Endothelial cell of umbilical vein (primary cell): ENCODE measurements around the gene VPS37C. TPM values are rescaled to one million over a fixed set of nuclear protein-coding genes. Genes with fewer than 3 reads are reported as not detected.

Experiments used
- BruUV-seq: library from RNA; stranded (reverse); fragments of 400-500 nt; replicated peaks from 2 replicates; lab custom pipeline; 2021; lab: Mats Ljungman, UMichigan
- CTCF ChIA-PET: fragments of 300-600, 350-600 bp; sonication (Branson Sonifier 250); formaldehyde crosslinking; loops from one replicate; lab custom pipeline; 2021; ENCODE audit warnings: antibody characterized with exemption, inconsistent platforms; lab: Charles Lee
- POLR2A ChIA-PET: fragments of 300-600, 350-600 bp; sonication (Branson Sonifier 250); formaldehyde crosslinking; loops from one replicate; lab custom pipeline; 2021; ENCODE audit warnings: antibody characterized with exemption, inconsistent platforms; lab: Charles Lee
- DNase-seq: peaks from one replicate; pipeline ENCODE4 v3.0.0-alpha.2; 2011; ENCODE audit warnings: low read depth, low spot score
- FAIRE-seq: peaks from 2 replicates; lab custom pipeline; 2011; peaks lifted over from hg19 to GRCh38; lab: Jason Lieb, UNC
- H2AFZ ChIP-seq: 2 replicates; pipeline ENCODE4 v1.6.0; 2012; ENCODE audit warnings: low read depth, low read length, control low read depth, inconsistent platforms
- H3K27ac ChIP-seq: 2 replicates; pipeline ENCODE4 v1.5.1; 2011; ENCODE audit warnings: low read depth, mild to moderate bottlenecking, control low read depth, low read length, moderate library complexity; ENCODE audit not compliant: insufficient read depth
- H3K27me3 ChIP-seq, 2 experiments: 2 replicates each; pipeline versions ENCODE4 v1.6.0 to v1.6.1; 2011; ENCODE audit warnings: low read length in 2 of 2, mixed read lengths in 1 of 2; ENCODE audit not compliant: control insufficient read depth in 2 of 2, insufficient read depth in 2 of 2
- H3K36me3 ChIP-seq, 2 experiments: 2 replicates in 1 of 2; 3 replicates in 1 of 2; pipeline ENCODE4 v1.5.1; 2011; ENCODE audit warnings: low read length in 2 of 2, mild to moderate bottlenecking in 1 of 2, moderate library complexity in 1 of 2; ENCODE audit not compliant: control insufficient read depth in 2 of 2, insufficient read depth in 2 of 2; ENCODE audit errors: extremely low read depth in 1 of 2
- H3K4me1 ChIP-seq: 3 replicates; pipeline ENCODE4 v1.5.1; 2011; ENCODE audit warnings: mild to moderate bottlenecking, low read length; ENCODE audit not compliant: control insufficient read depth, insufficient read depth; ENCODE audit errors: extremely low read depth
- H3K4me2 ChIP-seq: 2 replicates; pipeline ENCODE4 v1.6.1; 2011; ENCODE audit warnings: low read length, control low read depth, mixed read lengths; ENCODE audit not compliant: insufficient read depth
- H3K4me3 ChIP-seq, 3 experiments: fragments of 200-600 bp in 1 of 3; sonication (generic), shearing (Covaris generic) in 1 of 3; replicated peaks in 1 of 3; 2 replicates each; pipeline ENCODE4 v1.5.1; 2011 to 2016; ENCODE audit warnings: control low read depth in 3 of 3, low read length in 3 of 3, mild to moderate bottlenecking in 2 of 3, inconsistent platforms in 1 of 3, low read depth in 1 of 3, moderate library complexity in 1 of 3; ENCODE audit not compliant: insufficient read depth in 1 of 3
- H3K79me2 ChIP-seq: 2 replicates; pipeline ENCODE4 v1.6.0; 2012; ENCODE audit warnings: low read length, inconsistent platforms; ENCODE audit not compliant: control insufficient read depth, insufficient read depth
- H3K9ac ChIP-seq: replicated peaks from 2 replicates; pipeline ENCODE3; 2011; ENCODE audit warnings: low read length, control low read depth; ENCODE audit not compliant: insufficient read depth; ENCODE audit errors: extremely low read depth
- H3K9me1 ChIP-seq: replicated peaks from 3 replicates; pipeline ENCODE4 v1.6.0; 2011; ENCODE audit warnings: mild to moderate bottlenecking, low read length; ENCODE audit not compliant: control insufficient read depth, insufficient read depth; ENCODE audit errors: extremely low read depth
- H3K9me3 ChIP-seq: replicated peaks from 2 replicates; pipeline ENCODE4 v1.5.1; 2012; ENCODE audit warnings: low read length, inconsistent platforms; ENCODE audit not compliant: control insufficient read depth, insufficient read depth
- H4K20me1 ChIP-seq: replicated peaks from 2 replicates; pipeline ENCODE3; 2011; ENCODE audit warnings: mild to moderate bottlenecking, low read length; ENCODE audit not compliant: control insufficient read depth, insufficient read depth; ENCODE audit errors: extremely low read depth
- CTCF ChIP-seq, 2 donors: IDR thresholded peaks; 1 replicate in 1 of 2; 2 replicates in 1 of 2; pipeline ENCODE4 v1.5.1; 2011; ENCODE audit warnings: low read length in 2 of 2, mild to moderate bottlenecking in 2 of 2, moderate library complexity in 2 of 2, control low read depth in 1 of 2, inconsistent platforms in 1 of 2, low read depth in 1 of 2; ENCODE audit not compliant: insufficient read depth in 1 of 2; ENCODE audit errors: extremely low read depth in 1 of 2
- EZH2 ChIP-seq: IDR thresholded peaks from 2 replicates; pipeline ENCODE4 v1.6.1; 2012; ENCODE audit warnings: borderline replicate concordance, low read depth, mild to moderate bottlenecking, moderate library complexity, low read length, inconsistent platforms; ENCODE audit not compliant: severe bottlenecking
- FOS ChIP-seq: IDR thresholded peaks from 2 replicates; pipeline ENCODE4 v1.6.1; 2011; ENCODE audit warnings: mild to moderate bottlenecking, low read length, moderate library complexity, borderline replicate concordance; ENCODE audit not compliant: insufficient read depth
- GATA2 ChIP-seq: IDR thresholded peaks from 2 replicates; pipeline ENCODE4 v1.7.0; 2011; ENCODE audit warnings: low read depth, mild to moderate bottlenecking, moderate library complexity, mixed read lengths, low read length; ENCODE audit not compliant: insufficient read length, insufficient read depth
- JUN ChIP-seq: IDR thresholded peaks from 2 replicates; pipeline ENCODE4 v1.6.1; 2011; ENCODE audit warnings: borderline replicate concordance, low read depth; ENCODE audit not compliant: insufficient read length, insufficient read depth
- MYC ChIP-seq: IDR thresholded peaks from one replicate; pipeline ENCODE4 v1.6.1; 2011; ENCODE audit warnings: mild to moderate bottlenecking, low read depth, low read length
- POLR2A ChIP-seq: IDR thresholded peaks from 2 replicates; pipeline ENCODE4 v1.6.1; 2012; ENCODE audit warnings: low read depth, mild to moderate bottlenecking, control low read depth, low read length
- POLR2AphosphoS5 ChIP-seq: IDR thresholded peaks from 2 replicates; pipeline ENCODE4 v1.6.1; 2012; ENCODE audit warnings: low read depth, mild to moderate bottlenecking, control low read depth, low read length, moderate library complexity; ENCODE audit not compliant: insufficient read depth
- dilution Hi-C: fragments of 300-500 bp; cut with MboI; formaldehyde crosslinking; loops from one replicate; pipeline ENCODE4 v1.15.0; 2019; ENCODE audit warnings: low sequenced_read_pairs; ENCODE audit not compliant: extremely low pct_ligation_motif_present
- intact Hi-C: fragments of 100-400 bp; cut with micrococcal nuclease; formaldehyde crosslinking; loops from one replicate; pipeline ENCODE4 v1.10.0; 2022
- polyA plus RNA-seq, 4 experiments: library from polyadenylated mRNA; depleted of rRNA in 3 of 4; stranded (reverse) in 3 of 4; unstranded in 1 of 4; fragments of >200 nt; gene quantifications; 2 replicates each; pipeline versions ENCODE4 v1.2.1 to v1.2.3, GENCODE V29; 2011 to 2012; ENCODE audit warnings: missing spikeins in 1 of 4
- total RNA-seq: library from RNA; stranded (reverse); gene quantifications from 2 replicates; pipeline ENCODE4 v1.2.3, GENCODE V29; 2021
- TF ChIP-seq, protein P1 (sequence below): IDR thresholded peaks from 2 replicates; pipeline ENCODE4 v1.6.1; 2011; ENCODE audit not compliant: insufficient read depth, insufficient read length

The VPS37C gene
- total and polyA plus RNA-seq, 2 donors (not counting 3 experiments of a cell fraction or from before 2014, with no cell fraction given), result 17.7 to 23.4 TPM

DNA sequence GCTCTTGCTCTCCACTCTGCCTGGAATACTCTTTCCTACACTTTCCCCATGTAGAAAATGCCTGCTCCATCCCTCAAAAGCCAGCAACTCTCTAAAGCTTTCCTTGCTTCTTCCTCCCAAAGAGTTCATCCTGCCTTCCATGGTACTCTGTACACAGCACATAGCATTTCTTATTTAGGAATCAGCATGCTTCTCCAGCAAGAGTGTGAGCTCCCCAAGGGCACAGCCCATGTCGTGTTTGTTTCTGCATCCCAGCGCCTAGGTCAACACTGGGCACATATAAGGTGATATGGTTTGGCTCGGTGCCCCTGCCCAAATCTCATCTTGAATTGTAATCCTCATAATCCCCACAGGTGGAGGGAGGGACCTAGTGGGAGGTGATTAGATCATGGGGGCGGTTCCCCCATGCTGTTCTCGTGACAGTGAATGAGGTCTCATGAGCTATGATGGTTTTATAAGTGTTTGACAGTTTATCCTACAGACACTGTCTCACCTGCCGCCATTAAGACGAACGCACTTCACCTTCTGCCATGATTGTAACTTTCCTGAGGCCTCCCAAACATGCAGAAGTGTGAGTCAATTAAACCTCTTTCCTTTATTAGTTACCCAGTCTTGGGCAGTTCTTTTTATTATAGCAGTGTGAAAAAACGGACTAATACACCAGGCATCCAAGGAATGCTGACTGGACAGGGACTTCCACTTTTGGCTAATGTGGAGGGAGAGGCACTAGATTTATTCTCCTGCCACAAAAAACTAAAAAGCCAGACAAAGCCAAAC, 8.2 kb downstream of the VPS37C start:
- Histone ChIP-seq H3K9me1 (no peaks in the 10 kb centered on the region), H3K4me2 (peak overlapping the region; percentile 37), H3K79me2 (peaks cover 57% of the 10 kb centered on the region), H3K9me3 (no peaks in the 10 kb centered on the region), H3K27me3 (no peaks in the 10 kb centered on the region), H3K36me3 (no peaks in the 10 kb centered on the region), H3K9ac (peak overlapping the region; percentile 26), H3K4me1 (peaks cover 21% of the 10 kb centered on the region), H3K27ac (peak overlapping the region; percentile 40), H3K4me3 (no peak overlapping the region), H4K20me1 (peaks cover 3% of the 10 kb centered on the region), H2AFZ (no peak overlapping the region)
- POLR2A ChIA-PET, result no interaction called here
- peak; percentile 79 for FAIRE-seq
- intact Hi-C loops (loop anchor here (5.0 to 10.0 kb wide), 2 partner anchors 318 to 846 kb away; no protein-coding TSS in a partner anchor), dilution Hi-C loops (no loop called here)
- peak; percentile 32 for DNase-seq
- CTCF ChIA-PET, result interaction anchor here (1.3 to 2.0 kb wide), 2 partner anchors 23 to 239 kb away, joined by 4 to 7 read pairs; partner anchors contain the start of gene TMEM109
- no TSS peak for BruUV-seq
- TF ChIP-seq JUN (no peak), MYC (no peak), GATA2 (no peak), POLR2A (no peak), EZH2 (no peak), CTCF (IDR thresholded peaks at IDR 0.05; ENCODE audit: extremely low read depth in 1 of 2, insufficient read depth in 1 of 2, low read depth in 1 of 2, low read length in 2 of 2) (no peak), FOS (no peak), POLR2AphosphoS5 (no peak)
- TF ChIP-seq, protein P1, sequence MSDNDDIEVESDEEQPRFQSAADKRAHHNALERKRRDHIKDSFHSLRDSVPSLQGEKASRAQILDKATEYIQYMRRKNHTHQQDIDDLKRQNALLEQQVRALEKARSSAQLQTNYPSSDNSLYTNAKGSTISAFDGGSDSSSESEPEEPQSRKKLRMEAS, result no peak
